Lower leg skin (tissue), 3 donors: ENCODE data around the gene HGFAC.

Experiments used
- POLR2A ChIP-seq, 2 donors: fragments of 450-650 bp; IDR thresholded peaks; one replicate each; pipeline ENCODE4 v1.6.1; 2016 to 2017; ENCODE audit warnings: antibody characterized with exemption in 2 of 2, mild to moderate bottlenecking in 1 of 2, moderate library complexity in 1 of 2
- TF ChIP-seq, protein P1 (sequence below), 3 donors: fragments of 450-650 bp; IDR thresholded peaks; one replicate each; pipeline ENCODE4 v1.5.1; 2016; ENCODE audit warnings: antibody characterized with exemption in 3 of 3, mild to moderate bottlenecking in 3 of 3, moderate library complexity in 2 of 3

DNA sequence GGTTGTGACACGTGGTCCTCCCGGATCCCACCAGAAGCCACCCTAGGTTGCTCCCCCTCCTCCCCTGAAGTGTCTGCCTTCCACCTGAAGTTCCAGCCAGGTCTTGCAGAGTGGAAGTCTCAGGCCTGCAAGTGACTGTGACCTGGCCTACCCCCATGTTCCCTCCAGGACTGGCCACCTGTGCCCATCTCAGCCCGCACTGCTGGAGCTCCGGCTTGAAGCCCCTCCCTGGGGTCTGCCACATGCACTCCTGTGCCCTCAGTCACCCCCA is 6.1 kb upstream of the HGFAC start:
- TF ChIP-seq, protein P1, sequence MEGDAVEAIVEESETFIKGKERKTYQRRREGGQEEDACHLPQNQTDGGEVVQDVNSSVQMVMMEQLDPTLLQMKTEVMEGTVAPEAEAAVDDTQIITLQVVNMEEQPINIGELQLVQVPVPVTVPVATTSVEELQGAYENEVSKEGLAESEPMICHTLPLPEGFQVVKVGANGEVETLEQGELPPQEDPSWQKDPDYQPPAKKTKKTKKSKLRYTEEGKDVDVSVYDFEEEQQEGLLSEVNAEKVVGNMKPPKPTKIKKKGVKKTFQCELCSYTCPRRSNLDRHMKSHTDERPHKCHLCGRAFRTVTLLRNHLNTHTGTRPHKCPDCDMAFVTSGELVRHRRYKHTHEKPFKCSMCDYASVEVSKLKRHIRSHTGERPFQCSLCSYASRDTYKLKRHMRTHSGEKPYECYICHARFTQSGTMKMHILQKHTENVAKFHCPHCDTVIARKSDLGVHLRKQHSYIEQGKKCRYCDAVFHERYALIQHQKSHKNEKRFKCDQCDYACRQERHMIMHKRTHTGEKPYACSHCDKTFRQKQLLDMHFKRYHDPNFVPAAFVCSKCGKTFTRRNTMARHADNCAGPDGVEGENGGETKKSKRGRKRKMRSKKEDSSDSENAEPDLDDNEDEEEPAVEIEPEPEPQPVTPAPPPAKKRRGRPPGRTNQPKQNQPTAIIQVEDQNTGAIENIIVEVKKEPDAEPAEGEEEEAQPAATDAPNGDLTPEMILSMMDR (IDR thresholded peaks at IDR 0.05): no peak
- TF ChIP-seq POLR2A (IDR thresholded peaks at IDR 0.05): no peak
